ENCODE data around the gene YEATS4. TPM values are rescaled to one million over a fixed set of nuclear protein-coding genes. Genes with fewer than 3 reads are reported as not detected.
A peak's percentile ranks its signal among the peaks of the same experiment; 100 is the strongest.

The YEATS4 gene
- total RNA-seq, 6 experiments from 2014 or later, result 7.3 to 11.1 (median 10.4) TPM

DNA sequence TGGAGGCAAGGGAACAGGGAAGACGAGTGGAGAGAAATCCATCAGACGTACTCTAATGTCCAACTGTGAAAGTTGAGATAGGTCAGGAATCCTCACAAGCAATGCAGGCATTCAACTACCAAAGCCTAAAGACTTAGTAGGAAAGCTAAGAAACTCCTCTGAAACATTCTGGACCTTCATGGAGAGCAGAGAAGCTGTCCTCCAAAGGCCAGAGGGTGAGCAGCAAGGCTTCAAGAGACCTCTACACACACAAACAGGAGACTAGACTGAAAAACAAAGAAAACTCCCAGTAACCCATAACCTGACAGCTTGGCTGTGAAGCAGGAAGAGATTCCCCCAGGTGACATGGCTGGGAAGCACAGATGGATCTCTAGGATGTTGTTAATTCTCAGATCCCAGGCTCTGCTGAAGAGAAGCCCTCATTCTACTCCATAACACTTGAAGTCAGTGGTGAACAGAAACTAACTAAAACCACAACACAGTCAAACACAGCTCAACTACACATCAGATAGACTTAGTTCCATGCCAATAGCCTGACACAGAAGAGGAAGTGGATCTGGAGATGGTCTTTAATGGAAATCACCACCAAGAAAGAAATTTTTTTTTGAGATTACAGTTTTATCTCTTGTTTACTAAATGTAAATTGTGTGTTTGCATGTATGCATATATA is 34.6 kb upstream of the YEATS4 start:
- TF ChIP-seq, protein P1, sequence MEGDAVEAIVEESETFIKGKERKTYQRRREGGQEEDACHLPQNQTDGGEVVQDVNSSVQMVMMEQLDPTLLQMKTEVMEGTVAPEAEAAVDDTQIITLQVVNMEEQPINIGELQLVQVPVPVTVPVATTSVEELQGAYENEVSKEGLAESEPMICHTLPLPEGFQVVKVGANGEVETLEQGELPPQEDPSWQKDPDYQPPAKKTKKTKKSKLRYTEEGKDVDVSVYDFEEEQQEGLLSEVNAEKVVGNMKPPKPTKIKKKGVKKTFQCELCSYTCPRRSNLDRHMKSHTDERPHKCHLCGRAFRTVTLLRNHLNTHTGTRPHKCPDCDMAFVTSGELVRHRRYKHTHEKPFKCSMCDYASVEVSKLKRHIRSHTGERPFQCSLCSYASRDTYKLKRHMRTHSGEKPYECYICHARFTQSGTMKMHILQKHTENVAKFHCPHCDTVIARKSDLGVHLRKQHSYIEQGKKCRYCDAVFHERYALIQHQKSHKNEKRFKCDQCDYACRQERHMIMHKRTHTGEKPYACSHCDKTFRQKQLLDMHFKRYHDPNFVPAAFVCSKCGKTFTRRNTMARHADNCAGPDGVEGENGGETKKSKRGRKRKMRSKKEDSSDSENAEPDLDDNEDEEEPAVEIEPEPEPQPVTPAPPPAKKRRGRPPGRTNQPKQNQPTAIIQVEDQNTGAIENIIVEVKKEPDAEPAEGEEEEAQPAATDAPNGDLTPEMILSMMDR (IDR thresholded peaks at IDR 0.05), result no peak
- Mint-ChIP-seq H3K9me3 (no peaks in the 10 kb centered on the region), H3K27me3 (ENCODE audit: insufficient read depth) (peaks cover 35% of the 10 kb centered on the region), H3K27ac (no peak overlapping the region), H3K4me3 (no peak overlapping the region), H3K4me1 (ENCODE audit: low read depth) (no peaks in the 10 kb centered on the region), H3K36me3 (ENCODE audit: low read depth) (no peaks in the 10 kb centered on the region)
- no peak for DNase-seq

DNA sequence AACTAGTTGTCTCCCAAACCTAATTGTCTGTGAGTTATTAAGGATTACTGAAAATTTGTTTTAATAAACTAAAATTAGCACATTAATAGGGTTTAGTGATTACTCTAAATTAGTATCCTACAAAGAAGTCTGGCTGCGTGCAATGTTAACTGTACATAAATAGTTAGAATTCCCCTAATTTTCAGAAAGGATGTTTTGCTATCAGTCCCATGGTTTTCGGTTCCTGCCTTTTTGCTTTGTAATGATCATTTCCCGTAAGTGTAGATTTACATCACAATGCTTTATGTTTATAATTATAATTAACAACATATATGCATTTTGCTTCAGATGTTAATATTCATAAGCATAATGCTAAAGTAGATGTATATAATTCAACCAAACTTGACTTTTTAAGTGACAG is 31.1 kb upstream of the YEATS4 start:
- Mint-ChIP-seq H3K9me3 (no peaks in the 10 kb centered on the region), H3K4me1 (ENCODE audit: low read depth) (peaks cover 11% of the 10 kb centered on the region; the same call in 1 of the 2 replicates), H3K4me3 (no peak overlapping the region), H3K36me3 (ENCODE audit: low read depth) (no peaks in the 10 kb centered on the region), H3K27me3 (ENCODE audit: insufficient read depth) (peaks cover 45% of the 10 kb centered on the region), H3K27ac (no peak overlapping the region)
- TF ChIP-seq, protein P1 (IDR thresholded peaks at IDR 0.05), result no peak
- no peak for DNase-seq

DNA sequence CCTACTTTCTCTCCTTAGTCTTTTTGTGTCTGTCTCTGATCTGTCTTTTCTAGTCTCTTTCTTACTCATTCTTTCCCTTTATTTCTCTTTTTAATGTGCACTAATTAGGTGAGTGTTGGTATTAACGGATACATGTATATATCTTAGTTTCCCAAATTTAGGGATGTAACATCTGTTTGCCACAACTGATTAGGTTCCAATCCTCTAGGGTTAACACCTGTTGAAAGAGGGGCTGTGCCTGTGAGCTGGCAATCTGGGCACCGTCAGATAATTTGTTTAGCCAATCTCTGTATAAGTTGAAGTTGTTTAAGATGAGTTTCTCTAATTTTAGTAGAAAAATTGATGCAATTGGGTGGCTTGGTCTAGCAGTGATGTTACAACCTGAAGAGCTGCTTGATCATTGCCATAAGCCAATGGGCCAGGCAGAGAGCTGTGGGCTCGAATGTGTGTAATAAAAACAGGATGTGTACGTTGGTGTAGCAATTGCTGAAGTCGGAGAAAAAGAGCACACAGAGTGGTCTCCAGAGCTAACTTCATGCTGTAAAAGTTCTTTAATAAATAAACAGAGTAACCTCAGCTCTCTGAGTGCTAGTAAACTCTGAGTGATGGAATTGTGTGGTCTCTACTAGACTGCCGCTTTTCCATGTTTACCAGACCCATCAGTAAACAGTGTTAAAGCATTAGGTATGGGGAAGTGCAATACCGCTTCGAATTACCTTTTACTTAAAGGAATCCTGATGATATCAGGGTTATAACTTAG is 29.7 kb upstream of the YEATS4 start:
- no peak overlapping the region for H3K27ac Mint-ChIP-seq
- H3K36me3 Mint-ChIP-seq (ENCODE audit: low read depth), result no peaks in the 10 kb centered on the region
- peaks cover 11% of the 10 kb centered on the region; the same call in 1 of the 2 replicates for H3K4me1 Mint-ChIP-seq (ENCODE audit: low read depth)
- TF ChIP-seq, protein P1 (IDR thresholded peaks at IDR 0.05), result no peak
- peaks cover 38% of the 10 kb centered on the region for H3K27me3 Mint-ChIP-seq (ENCODE audit: insufficient read depth)
- H3K4me3 Mint-ChIP-seq, result no peak overlapping the region
- H3K9me3 Mint-ChIP-seq, result no peaks in the 10 kb centered on the region
- no peak for DNase-seq

DNA sequence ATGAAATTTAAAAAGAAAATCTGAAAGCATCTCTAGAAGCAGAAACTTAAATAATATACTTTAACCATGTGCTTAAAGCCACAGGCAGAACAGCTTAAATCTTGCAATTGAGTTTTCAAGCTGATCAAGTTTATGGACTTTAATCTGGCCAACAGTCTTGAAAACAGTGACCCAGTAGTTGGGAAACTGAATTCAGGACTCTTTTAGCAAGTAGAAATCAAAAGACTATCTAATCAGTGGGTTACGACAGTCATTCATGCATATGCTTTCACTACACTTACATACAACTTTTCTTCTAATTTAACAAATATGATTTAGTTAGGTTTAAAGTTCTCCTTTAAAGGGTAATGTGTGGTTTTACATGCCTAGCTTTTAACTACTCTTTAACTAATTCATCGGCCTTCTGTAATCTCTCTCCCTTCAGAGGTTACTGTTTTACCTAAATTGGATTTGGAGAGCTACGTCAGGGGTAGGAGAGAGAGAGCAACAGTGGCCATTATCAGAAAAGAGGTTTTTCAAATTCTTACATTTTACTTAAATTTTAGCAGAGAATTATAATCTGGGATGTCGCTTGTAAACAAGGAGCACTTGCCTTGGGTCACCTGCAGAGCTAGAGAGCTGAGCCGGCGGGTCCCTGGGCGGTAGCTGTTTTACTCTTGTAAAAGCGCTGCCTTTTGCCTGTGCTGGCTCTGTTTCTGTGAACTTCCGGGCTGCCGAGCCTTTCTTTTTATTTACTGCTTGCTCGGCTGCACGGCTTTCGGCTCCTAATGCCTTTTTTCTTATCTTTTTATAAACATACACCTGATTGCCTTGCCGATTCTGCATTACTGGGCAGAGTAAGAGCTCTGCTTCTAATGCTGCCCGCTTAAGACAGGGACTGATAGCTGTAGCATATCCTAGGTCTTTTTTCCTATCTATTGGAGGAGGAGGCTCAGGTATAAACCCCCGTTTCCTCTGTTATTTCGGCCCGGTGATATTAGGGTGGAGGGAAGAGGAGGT is 28.8 kb upstream of the YEATS4 start:
- peaks cover 11% of the 10 kb centered on the region; the same call in 1 of the 2 replicates for H3K4me1 Mint-ChIP-seq (ENCODE audit: low read depth)
- H3K27me3 Mint-ChIP-seq (ENCODE audit: insufficient read depth), result peaks cover 38% of the 10 kb centered on the region
- no peaks in the 10 kb centered on the region for H3K36me3 Mint-ChIP-seq (ENCODE audit: low read depth)
- peak overlapping the region; percentile 76 for H3K4me3 Mint-ChIP-seq
- no peaks in the 10 kb centered on the region for H3K9me3 Mint-ChIP-seq
- TF ChIP-seq, protein P1 (IDR thresholded peaks at IDR 0.05), result no peak
- no peak for DNase-seq
- H3K27ac Mint-ChIP-seq, result no peak overlapping the region

DNA sequence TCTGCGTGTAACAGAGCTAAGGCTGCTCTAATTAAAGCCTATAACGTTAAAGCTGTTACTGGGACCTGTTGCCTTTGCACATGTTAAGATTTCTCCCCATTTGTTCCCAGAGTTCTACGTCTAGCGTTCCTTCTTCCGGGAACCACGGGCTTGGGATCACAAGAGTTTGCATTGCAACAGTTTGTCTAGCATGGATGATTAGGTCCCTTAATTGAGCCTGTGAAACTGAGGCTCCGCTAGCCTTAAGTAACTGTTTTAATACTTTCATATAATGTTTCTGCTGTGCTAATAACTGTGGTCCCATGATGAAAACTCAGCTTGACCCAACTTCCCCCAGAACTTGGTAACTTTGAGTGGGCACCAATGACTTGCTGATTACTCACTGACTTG is 28.0 kb upstream of the YEATS4 start:
- no peak overlapping the region for H3K27ac Mint-ChIP-seq
- peaks cover 36% of the 10 kb centered on the region for H3K27me3 Mint-ChIP-seq (ENCODE audit: insufficient read depth)
- TF ChIP-seq, protein P1 (IDR thresholded peaks at IDR 0.05), result no peak
- H3K4me3 Mint-ChIP-seq, result peak overlapping the region; percentile 76
- no peaks in the 10 kb centered on the region for H3K36me3 Mint-ChIP-seq (ENCODE audit: low read depth)
- H3K9me3 Mint-ChIP-seq, result no peaks in the 10 kb centered on the region
- peaks cover 11% of the 10 kb centered on the region; the same call in 1 of the 2 replicates for H3K4me1 Mint-ChIP-seq (ENCODE audit: low read depth)
- DNase-seq, result no peak

Data from HFFc6 (cell line).